HG02759 (cell line): ENCODE results near the gene ZMIZ1.

Experiments
- ATAC-seq: cut with Tn5 transposase; IDR thresholded peaks from one replicate; pipeline ENCODE4 v1.9.1; 2021; ENCODE audit warnings: mild to moderate bottlenecking, moderate library complexity; ENCODE audit not compliant: unreplicated experiment

ZMIZ1 gene

GRCh38 chr10:79299397-79300241 is 230.9 kb downstream of the ZMIZ1 start:
- no peak for ATAC-seq

- no peak for ATAC-seq
Observed at GRCh38 chr10:79300711-79301110, 231.9 kb downstream of the ZMIZ1 start.

- no peak for ATAC-seq
Observed at GRCh38 chr10:79301754-79302530, 233.2 kb downstream of the ZMIZ1 start.

DNA sequence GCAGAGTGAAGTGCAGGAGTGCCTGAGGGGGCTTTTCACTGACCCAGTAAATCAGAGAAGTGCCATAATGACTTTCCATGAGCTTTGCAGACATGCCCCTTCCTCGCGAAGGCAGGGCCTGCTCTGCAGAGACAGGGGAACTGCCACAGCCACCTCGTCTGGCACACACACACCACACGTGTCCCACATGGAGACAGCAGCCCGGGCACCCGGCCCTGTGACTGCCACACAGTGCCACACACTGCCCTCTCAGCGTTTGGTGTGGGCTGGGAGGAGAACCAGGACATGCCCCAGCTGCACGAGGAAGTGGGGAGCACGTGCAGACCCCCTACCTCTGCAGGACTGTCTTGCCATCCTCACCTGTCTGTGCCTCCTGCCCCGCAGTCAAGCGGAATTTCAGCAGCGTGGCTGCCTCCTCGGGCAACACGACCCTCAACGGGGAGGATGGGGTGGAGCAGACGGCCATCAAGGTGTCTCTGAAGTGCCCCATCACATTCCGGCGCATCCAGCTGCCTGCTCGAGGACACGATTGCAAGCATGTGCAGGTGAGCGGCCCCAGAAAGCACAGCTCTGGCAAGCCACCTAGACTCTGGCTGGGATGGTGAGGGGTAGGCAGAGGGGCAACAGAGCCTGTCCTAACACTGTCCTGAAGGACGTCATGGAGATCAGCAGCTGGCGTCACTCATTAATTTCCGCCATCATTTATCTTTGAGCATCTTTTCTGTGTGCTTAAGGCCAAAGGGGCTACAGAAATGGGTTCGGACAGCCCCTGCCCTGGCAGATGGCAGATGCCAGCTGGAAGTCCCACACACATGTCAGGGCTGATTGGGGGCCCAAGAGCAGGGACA is 235.1 kb downstream of the ZMIZ1 start:
- ATAC-seq: no peak

GRCh38 chr10:79304479-79305087 is 235.8 kb downstream of the ZMIZ1 start:
- no peak for ATAC-seq

GRCh38 chr10:79305515-79305914 is 236.7 kb downstream of the ZMIZ1 start:
- ATAC-seq: no peak

GRCh38 chr10:79305988-79306387 is 237.2 kb downstream of the ZMIZ1 start:
- ATAC-seq: no peak

GRCh38 chr10:79306644-79307220 is 238.0 kb downstream of the ZMIZ1 start:
- no peak for ATAC-seq

DNA sequence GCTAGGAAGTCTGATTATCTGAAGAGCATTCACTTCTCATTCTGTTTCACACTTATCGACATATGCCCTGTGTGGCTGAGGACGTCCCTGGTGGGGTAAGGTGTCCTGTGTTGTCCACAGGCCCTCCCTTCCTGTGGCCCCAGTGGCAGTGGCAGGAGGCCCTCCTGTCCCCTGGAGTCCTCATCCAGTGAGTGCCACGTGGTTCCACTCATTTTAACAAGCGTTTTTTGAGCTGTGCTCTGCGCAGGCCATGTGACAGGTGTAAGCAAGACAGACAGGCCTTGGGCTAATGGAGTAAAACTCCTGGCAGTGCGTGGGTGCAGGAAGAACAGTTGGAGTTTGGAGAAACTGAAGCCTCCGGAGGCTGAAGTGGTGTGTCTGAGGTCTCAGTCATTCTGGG is 239.2 kb downstream of the ZMIZ1 start:
- no peak for ATAC-seq

GRCh38 chr10:79308969-79309665 is 240.4 kb downstream of the ZMIZ1 start:
- ATAC-seq: no peak

GRCh38 chr10:79310200-79310865 is 241.6 kb downstream of the ZMIZ1 start:
- no peak for ATAC-seq

DNA sequence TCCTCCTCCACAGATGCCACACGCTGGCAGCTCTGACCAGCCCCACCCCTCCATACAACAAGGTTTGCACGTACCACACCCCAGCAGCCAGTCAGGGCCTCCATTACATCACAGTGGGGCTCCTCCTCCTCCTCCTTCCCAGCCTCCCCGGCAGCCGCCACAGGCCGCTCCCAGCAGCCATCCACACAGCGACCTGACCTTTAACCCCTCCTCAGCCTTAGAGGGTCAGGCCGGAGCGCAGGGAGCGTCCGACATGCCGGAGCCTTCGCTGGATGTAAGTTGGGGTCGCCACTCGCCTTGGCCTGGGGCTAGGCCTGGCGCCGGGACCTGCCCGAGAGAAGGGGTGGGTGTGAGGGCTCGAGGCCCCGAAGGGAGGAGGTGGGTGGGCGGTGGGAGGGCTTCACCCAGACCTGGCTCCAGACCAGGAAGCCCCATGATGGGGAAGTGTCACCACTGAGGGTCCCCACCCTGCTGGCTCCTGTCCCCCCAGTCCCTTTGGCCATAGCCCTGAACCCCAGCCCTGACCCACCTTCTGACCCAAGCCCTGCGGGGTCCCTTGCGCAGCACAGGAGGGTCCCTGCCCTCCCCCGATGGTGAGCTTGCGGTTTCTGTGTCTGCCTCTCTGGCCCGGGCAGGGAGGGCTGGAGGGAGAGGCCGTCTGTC is 242.3 kb downstream of the ZMIZ1 start:
- no peak for ATAC-seq

DNA sequence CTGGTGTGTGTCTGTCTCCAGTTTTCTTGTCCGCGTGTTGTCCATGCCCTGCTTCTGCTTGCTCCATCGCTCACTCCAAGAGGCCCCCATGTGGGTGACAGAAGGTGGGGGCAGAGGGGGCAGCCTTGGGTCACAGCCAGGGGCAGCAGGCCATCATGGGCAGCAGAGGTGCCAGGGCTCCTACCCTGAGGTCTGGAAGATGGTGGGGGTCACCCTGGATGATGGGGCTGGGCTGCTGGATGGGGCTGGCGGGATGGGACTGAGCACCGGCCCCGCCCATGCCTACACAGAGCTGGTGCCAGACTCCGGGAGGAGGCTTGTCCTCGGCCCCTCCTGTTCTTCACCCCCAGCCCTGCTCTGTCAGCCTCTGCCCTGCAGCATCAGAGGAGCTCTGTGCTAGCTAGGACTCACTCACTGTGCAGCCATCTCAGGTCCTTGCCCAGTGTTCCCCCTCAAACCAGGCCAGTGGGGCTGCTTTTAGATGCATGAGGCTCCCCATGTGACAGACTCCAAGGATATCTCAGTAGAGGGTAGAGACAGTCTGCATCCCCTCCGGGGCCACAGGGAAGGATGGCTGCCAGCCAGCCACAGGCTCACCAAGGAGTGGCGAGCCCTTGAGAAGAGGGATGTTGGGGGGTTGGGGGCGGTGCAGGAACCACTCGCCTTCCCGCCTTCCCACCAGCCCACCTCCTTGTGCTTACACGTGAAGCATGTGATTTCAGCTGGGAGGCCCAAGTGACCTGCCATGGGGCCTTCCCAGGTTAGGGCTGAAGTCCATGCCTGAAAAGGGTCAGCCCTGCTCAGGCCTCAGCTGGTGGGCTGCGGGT is 243.0 kb downstream of the ZMIZ1 start:
- ATAC-seq: no peak

DNA sequence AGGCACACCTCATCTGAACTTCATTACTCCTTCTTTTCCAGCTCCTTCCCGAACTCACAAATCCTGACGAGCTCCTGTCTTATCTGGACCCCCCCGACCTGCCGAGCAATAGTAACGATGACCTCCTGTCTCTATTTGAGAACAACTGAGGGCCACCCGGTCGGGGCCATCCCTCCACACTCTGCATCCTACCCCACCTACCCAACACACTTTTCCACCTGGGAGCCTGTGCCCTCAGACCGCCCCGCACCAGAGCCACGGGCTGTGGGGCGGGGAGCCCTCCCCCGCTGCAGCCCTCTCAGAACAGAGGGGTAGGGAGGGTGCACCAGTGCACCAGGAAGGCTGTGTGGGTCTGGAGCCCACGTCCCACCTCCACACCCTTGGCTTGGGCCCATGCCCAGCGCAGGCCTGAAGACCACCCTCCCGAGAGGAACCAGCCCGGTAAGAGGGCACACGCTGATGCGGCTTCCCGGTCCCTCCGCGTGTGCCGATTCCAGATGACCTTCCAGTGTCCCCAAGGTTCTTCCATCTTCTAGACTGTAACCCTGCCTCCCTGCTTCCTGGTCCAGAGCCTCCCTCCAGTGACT is 243.9 kb downstream of the ZMIZ1 start:
- ATAC-seq: no peak

DNA sequence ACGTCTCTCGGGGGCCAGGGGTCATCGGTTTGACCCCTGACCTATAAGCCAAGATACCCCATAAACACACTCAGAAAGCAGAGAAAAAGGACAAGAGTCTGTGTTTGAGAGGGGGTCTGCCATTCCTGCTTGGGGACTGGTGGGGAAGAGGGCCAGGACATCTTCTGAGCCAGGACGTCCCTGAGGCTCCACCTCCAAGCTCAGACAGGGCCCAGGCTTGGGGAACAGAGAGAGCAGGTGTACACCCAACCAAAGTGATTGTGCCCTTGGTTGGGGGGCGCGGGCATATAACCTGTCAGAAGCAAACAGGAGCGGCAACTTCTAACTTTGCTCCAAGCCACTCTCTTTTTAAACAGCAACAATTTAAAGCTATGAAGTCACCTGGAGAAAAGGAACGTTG is 244.6 kb downstream of the ZMIZ1 start:
- no peak for ATAC-seq

GRCh38 chr10:79313911-79314439 is 245.2 kb downstream of the ZMIZ1 start:
- no peak for ATAC-seq
